GM18520 (cell line): ENCODE measurements around the gene COL4A4.

Experiments
- ATAC-seq: cut with Tn5 transposase; IDR thresholded peaks from one replicate; pipeline ENCODE4 v1.9.1; 2021; ENCODE audit not compliant: unreplicated experiment

Gene COL4A4

GRCh38 chr2:227163485-227163997, 464 bp downstream of the COL4A4 start:
- ATAC-seq = peak; percentile 56

- ATAC-seq = no peak
Observed at GRCh38 chr2:227161947-227162346, 2.1 kb downstream of the COL4A4 start.

- ATAC-seq = no peak
Observed at GRCh38 chr2:227160164-227160563, 3.8 kb downstream of the COL4A4 start.

- ATAC-seq = no peak
Observed at GRCh38 chr2:227154986-227155774, 8.8 kb downstream of the COL4A4 start.

- no peak for ATAC-seq
Observed at GRCh38 chr2:227153758-227154486, 10.1 kb downstream of the COL4A4 start.

- no peak for ATAC-seq
Observed at GRCh38 chr2:227153307-227153706, 10.7 kb downstream of the COL4A4 start.

GRCh38 chr2:227152093-227152766, 11.8 kb downstream of the COL4A4 start:
- ATAC-seq = no peak

- ATAC-seq = no peak
Observed at GRCh38 chr2:227150222-227150936, 13.6 kb downstream of the COL4A4 start.

GRCh38 chr2:227148106-227148505, 15.9 kb downstream of the COL4A4 start:
- ATAC-seq = no peak

GRCh38 chr2:227147023-227147422, 17.0 kb downstream of the COL4A4 start:
- ATAC-seq = no peak

- no peak for ATAC-seq
Observed at GRCh38 chr2:227146456-227146855, 17.5 kb downstream of the COL4A4 start.

GRCh38 chr2:227143895-227144294, 20.1 kb downstream of the COL4A4 start:
- no peak for ATAC-seq

- no peak for ATAC-seq
Observed at GRCh38 chr2:227141301-227141700, 22.7 kb downstream of the COL4A4 start.

- ATAC-seq = no peak
Observed at GRCh38 chr2:227134591-227134990, 29.4 kb downstream of the COL4A4 start.

- no peak for ATAC-seq
Observed at GRCh38 chr2:227132986-227133385, 31.0 kb downstream of the COL4A4 start.

GRCh38 chr2:227130636-227131035, 33.4 kb downstream of the COL4A4 start:
- no peak for ATAC-seq

- ATAC-seq = no peak
Observed at GRCh38 chr2:227127201-227127600, 36.8 kb downstream of the COL4A4 start.

- ATAC-seq = no peak
Observed at GRCh38 chr2:227125506-227125905, 38.5 kb downstream of the COL4A4 start.

- no peak for ATAC-seq
Observed at GRCh38 chr2:227124811-227125210, 39.2 kb downstream of the COL4A4 start.

GRCh38 chr2:227123697-227124096, 40.3 kb downstream of the COL4A4 start:
- ATAC-seq = no peak

GRCh38 chr2:227118353-227118752, 45.7 kb downstream of the COL4A4 start:
- no peak for ATAC-seq
